ENCODE data around the gene NF2.

The NF2 gene

DNA sequence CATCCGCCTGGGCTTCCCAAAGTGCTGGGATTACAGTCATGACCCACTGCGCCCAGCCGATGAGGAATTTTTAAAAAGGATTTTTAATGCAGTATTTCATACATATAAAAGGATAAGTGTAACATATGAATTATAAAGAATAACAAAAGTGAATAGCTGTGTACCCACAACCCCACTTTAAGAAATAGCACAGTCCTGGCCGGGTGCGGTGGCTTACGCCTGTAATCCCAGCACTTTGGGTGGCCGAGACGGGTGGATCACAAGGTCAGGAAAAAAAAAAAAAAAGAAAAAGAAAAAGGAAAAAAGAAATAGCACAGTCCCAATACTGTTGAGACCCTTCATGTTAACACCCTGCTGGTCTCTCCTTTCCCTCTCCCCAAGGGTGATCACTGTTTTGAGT is 62.1 kb downstream of the NF2 start:
- H3K4me3 ChIP-seq (ENCODE audit: low read depth, low read length) = no peak overlapping the region
- no peak for TF ChIP-seq POLR2A (IDR thresholded peaks at IDR 0.05; ENCODE audit: extremely low read depth, insufficient read length)
- TF ChIP-seq MYC (IDR thresholded peaks at IDR 0.05; ENCODE audit: low read depth, low read length) = no peak
- TF ChIP-seq, protein P1, sequence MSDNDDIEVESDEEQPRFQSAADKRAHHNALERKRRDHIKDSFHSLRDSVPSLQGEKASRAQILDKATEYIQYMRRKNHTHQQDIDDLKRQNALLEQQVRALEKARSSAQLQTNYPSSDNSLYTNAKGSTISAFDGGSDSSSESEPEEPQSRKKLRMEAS (IDR thresholded peaks at IDR 0.05; ENCODE audit: low read depth, low read length) = no peak
- TF ChIP-seq, protein P2, sequence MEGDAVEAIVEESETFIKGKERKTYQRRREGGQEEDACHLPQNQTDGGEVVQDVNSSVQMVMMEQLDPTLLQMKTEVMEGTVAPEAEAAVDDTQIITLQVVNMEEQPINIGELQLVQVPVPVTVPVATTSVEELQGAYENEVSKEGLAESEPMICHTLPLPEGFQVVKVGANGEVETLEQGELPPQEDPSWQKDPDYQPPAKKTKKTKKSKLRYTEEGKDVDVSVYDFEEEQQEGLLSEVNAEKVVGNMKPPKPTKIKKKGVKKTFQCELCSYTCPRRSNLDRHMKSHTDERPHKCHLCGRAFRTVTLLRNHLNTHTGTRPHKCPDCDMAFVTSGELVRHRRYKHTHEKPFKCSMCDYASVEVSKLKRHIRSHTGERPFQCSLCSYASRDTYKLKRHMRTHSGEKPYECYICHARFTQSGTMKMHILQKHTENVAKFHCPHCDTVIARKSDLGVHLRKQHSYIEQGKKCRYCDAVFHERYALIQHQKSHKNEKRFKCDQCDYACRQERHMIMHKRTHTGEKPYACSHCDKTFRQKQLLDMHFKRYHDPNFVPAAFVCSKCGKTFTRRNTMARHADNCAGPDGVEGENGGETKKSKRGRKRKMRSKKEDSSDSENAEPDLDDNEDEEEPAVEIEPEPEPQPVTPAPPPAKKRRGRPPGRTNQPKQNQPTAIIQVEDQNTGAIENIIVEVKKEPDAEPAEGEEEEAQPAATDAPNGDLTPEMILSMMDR (IDR thresholded peaks at IDR 0.05; ENCODE audit: low read depth, low read length) = no peak
- DNase-seq (ENCODE audit: low read depth) = no peak

DNA sequence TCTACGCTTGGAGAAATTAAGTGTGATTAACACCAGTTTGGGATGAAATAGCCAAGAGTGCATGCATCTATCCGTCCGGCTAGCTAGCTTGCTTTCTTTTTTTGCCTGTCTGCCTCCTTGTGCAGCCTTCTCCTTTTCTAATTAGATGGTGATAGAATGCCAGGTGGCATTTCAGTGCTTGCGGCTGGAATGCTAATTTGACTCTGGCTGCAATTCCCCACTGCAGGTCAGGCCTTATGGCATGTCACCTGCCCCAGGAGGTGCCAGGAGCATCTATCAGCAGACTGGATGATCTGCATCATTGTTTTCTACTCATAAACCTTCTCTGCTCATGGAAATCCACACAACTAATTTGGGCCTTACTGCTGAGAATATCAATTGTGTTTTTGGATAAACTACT is 65.2 kb downstream of the NF2 start:
- TF ChIP-seq, protein P1 (IDR thresholded peaks at IDR 0.05; ENCODE audit: low read depth, low read length) = no peak
- no peak for TF ChIP-seq MYC (IDR thresholded peaks at IDR 0.05; ENCODE audit: low read depth, low read length)
- TF ChIP-seq, protein P2 (IDR thresholded peaks at IDR 0.05; ENCODE audit: low read depth, low read length) = no peak
- no peak for TF ChIP-seq POLR2A (IDR thresholded peaks at IDR 0.05; ENCODE audit: extremely low read depth, insufficient read length)
- no peak overlapping the region for H3K4me3 ChIP-seq (ENCODE audit: low read depth, low read length)
- no peak for DNase-seq (ENCODE audit: low read depth)

DNA sequence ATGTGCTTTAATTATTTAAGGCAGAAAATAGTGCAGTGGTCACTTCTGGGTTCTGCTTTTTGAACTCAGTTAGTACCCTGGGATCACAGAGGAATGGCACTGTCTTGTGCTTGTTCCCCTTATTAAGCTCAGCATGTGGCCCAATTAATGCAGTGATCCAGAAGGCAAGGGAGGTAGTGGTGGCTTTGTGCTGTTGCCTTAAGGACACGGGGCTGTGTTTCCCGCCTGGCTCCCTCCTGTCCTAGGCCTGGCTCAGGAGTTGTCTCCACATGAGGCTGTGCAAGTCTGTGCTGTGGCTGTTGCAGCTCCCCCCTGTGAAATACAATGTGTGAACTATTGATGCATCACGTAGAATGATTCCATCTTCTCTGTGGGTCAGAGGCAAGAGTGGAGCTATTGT is 67.2 kb downstream of the NF2 start:
- no peak overlapping the region for H3K4me3 ChIP-seq (ENCODE audit: low read depth, low read length)
- no peak for DNase-seq (ENCODE audit: low read depth)
- TF ChIP-seq, protein P1 (IDR thresholded peaks at IDR 0.05; ENCODE audit: low read depth, low read length) = no peak
- TF ChIP-seq, protein P2 (IDR thresholded peaks at IDR 0.05; ENCODE audit: low read depth, low read length) = no peak
- TF ChIP-seq POLR2A (IDR thresholded peaks at IDR 0.05; ENCODE audit: extremely low read depth, insufficient read length) = no peak
- TF ChIP-seq MYC (IDR thresholded peaks at IDR 0.05; ENCODE audit: low read depth, low read length) = no peak

DNA sequence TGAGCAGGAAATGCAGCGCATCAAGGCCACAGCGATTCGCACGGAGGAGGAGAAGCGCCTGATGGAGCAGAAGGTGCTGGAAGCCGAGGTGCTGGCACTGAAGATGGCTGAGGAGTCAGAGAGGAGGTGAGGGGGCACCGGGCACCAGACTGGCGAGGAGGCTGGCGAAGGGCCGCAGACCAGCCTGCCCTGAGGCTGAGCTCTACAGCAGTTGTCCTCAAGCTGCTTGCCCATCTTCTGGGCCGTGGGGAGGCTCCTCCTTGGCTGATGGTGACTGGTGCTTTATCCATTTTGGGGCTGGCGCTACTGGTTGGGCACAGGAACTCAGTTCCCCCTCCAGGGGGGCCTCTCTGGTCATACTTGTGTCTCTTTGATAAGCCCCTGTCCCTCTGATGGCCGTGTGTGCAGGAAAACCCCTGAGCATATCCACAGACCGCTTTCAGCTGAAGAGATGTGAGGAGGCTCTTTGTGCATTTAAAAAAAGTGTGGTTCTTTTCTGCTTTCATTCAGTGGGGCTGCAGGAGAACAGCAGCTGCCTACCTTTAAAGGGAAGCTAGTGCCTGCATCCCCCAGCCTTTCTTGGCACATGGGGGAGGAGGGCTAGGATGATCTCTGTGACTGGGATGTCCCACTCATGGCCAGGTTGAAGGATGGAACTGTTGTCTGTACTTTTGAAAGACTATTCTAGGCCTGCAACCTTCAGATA is 70.1 kb downstream of the NF2 start:
- no peak overlapping the region for H3K4me3 ChIP-seq (ENCODE audit: low read depth, low read length)
- TF ChIP-seq, protein P2 (IDR thresholded peaks at IDR 0.05; ENCODE audit: low read depth, low read length) = no peak
- no peak for TF ChIP-seq MYC (IDR thresholded peaks at IDR 0.05; ENCODE audit: low read depth, low read length)
- TF ChIP-seq, protein P1 (IDR thresholded peaks at IDR 0.05; ENCODE audit: low read depth, low read length) = no peak
- TF ChIP-seq POLR2A (IDR thresholded peaks at IDR 0.05; ENCODE audit: extremely low read depth, insufficient read length) = no peak
- no peak for DNase-seq (ENCODE audit: low read depth)

DNA sequence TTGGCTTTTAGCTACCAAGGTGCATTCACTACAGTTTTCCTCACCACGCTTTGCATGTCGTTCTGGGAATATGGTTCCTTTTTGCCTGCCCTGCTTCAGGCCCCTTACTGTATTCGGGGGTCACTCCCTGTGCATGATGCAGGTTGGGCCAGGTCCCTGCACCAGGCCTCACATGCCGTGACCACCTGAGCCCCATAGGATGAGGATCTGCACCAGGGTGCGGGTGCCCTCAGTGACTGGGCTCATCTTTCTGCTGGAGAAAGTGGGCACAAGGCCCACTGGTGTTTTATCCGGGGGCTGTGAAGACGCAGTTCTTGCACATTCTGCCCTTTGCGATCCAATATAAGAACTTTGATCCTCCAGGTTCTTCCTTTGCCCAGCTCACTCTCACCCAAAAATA is 70.7 kb downstream of the NF2 start:
- TF ChIP-seq MYC (IDR thresholded peaks at IDR 0.05; ENCODE audit: low read depth, low read length) = no peak
- TF ChIP-seq, protein P2 (IDR thresholded peaks at IDR 0.05; ENCODE audit: low read depth, low read length) = no peak
- TF ChIP-seq, protein P1 (IDR thresholded peaks at IDR 0.05; ENCODE audit: low read depth, low read length) = no peak
- TF ChIP-seq POLR2A (IDR thresholded peaks at IDR 0.05; ENCODE audit: extremely low read depth, insufficient read length) = no peak
- DNase-seq (ENCODE audit: low read depth) = no peak
- no peak overlapping the region for H3K4me3 ChIP-seq (ENCODE audit: low read depth, low read length)

All from NB4 (cell line).